GM20000 (cell line): ENCODE data around the gene GNGT1.

Experiments
- DNase-seq: peaks from one replicate; pipeline ENCODE4 v3.0.0; 2012; ENCODE audit warnings: low spot score
- TF ChIP-seq, protein P1 (sequence below): IDR thresholded peaks from 2 replicates; pipeline ENCODE4 v1.5.1; 2012; ENCODE audit warnings: mild to moderate bottlenecking, control low read depth; ENCODE audit errors: extremely low read depth, missing control alignments

The GNGT1 gene

GRCh38 chr7:93890041-93890463 lies 16.3 kb upstream of the GNGT1 start:
- DNase-seq, result peak; percentile 27
- TF ChIP-seq, protein P1, sequence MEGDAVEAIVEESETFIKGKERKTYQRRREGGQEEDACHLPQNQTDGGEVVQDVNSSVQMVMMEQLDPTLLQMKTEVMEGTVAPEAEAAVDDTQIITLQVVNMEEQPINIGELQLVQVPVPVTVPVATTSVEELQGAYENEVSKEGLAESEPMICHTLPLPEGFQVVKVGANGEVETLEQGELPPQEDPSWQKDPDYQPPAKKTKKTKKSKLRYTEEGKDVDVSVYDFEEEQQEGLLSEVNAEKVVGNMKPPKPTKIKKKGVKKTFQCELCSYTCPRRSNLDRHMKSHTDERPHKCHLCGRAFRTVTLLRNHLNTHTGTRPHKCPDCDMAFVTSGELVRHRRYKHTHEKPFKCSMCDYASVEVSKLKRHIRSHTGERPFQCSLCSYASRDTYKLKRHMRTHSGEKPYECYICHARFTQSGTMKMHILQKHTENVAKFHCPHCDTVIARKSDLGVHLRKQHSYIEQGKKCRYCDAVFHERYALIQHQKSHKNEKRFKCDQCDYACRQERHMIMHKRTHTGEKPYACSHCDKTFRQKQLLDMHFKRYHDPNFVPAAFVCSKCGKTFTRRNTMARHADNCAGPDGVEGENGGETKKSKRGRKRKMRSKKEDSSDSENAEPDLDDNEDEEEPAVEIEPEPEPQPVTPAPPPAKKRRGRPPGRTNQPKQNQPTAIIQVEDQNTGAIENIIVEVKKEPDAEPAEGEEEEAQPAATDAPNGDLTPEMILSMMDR, result no peak

- DNase-seq, result peak; percentile 39
Measured at GRCh38 chr7:93890464-93891068, 15.8 kb upstream of the GNGT1 start, which contains the start of gene TFPI2. Gene TFPI2, minus strand, starts transcription at chr7:93890753. Its CDS starts 75 bp downstream, at chr7:93890678.

DNA sequence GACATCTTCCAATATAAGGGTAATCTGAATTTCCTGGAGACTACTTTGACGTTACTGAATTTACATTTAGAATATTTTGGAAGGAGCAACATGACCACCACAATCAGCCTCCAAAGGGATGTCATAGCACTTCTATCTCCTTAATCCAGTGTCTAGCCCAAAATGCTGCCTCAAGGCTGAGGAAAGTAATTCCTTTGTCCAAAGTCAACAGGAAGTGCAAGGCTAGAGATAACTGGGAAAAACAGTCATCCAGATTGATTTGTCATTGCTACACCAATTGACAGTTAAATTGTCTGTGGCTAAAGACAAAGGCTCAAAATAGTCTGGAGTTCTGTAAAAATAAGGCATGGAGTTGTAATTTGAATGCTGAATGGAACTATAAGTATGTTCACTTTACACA lies 11.9 kb upstream of the GNGT1 start:
- DNase-seq, result no peak
- TF ChIP-seq, protein P1, result no peak

More at GRCh38 chr7:93890464-93891068, 15.8 kb upstream of the GNGT1 start, which contains the start of gene TFPI2:
- TF ChIP-seq, protein P1, result no peak

DNA sequence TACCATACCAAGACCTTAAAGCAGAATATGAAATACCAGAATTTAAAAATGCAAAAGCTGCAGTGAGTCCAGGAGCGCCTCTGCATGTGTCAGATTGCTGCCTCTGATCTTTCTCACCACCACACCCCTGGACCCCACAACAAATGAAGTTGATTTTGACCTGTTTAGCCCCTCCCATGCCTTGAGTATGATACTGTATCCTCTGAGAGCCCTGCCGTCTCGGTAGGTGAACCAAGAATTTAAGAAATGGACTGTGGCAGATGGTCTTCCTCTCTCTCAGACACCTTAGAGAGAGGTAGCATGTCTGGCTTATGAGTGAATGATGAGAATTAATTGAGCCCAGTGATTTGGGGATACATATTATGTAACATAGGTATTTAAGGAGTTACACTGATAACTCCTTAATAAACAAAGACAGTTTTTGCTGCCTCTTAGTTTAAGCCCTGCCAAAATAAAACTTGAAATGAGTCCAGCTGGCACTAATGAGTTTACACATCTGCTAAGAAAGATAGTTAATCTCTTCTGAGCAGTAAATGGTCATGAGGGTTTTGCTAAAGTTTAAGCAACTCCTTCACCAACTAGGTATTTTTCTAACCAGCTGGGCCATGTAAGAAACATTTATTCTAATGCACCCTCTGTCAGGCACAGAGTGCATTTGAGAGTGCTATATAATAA lies 11.3 kb upstream of the GNGT1 start:
- TF ChIP-seq, protein P1, result no peak
- no peak for DNase-seq

DNA sequence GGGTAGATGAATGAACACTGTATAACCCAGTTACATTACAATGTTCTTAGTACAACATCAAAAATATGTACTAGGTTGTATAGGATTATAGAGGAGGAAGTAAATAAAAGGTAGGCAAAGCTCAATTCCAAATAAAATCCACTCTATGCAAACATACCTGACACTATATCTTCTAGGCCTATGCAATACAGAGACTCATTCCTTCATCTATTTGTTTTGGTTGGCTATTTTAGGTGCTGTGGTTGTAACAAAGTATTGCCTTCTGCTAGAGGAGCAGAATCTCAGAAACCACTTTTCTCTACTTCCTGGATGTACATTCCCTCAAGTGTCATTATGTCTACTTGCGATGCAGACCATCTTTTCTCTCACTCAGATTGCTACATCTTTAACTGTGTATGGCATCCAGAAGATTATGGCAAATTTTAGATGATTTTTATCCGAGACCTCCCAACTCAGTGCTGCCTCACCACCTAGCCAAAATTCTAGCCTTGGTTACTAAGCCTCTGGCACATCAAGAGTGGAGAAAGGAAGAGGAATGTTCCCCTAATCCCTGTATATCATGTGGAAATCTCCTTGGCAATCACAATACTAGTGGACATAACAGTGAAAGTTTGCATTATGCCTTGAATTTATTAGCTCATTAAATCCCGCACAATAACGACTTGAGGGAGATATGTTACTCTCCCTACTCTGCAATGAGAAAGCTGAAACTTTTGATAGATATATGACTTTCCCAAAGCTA lies 10.3 kb upstream of the GNGT1 start:
- TF ChIP-seq, protein P1, result no peak
- no peak for DNase-seq

- no peak for DNase-seq
- TF ChIP-seq, protein P1, result no peak
Measured at GRCh38 chr7:93897680-93898079, 8.7 kb upstream of the GNGT1 start.
